ENCODE data around the gene USP49. TPM values are rescaled to one million over a fixed set of nuclear protein-coding genes. Genes with fewer than 3 reads are reported as not detected.

The USP49 gene
- total and polyA plus RNA-seq, 10 of the 15 experiments (the other 5 are each of a cell fraction or from before 2014, with no cell fraction given) = 1.0 to 7.7 (median 4.3) TPM

DNA sequence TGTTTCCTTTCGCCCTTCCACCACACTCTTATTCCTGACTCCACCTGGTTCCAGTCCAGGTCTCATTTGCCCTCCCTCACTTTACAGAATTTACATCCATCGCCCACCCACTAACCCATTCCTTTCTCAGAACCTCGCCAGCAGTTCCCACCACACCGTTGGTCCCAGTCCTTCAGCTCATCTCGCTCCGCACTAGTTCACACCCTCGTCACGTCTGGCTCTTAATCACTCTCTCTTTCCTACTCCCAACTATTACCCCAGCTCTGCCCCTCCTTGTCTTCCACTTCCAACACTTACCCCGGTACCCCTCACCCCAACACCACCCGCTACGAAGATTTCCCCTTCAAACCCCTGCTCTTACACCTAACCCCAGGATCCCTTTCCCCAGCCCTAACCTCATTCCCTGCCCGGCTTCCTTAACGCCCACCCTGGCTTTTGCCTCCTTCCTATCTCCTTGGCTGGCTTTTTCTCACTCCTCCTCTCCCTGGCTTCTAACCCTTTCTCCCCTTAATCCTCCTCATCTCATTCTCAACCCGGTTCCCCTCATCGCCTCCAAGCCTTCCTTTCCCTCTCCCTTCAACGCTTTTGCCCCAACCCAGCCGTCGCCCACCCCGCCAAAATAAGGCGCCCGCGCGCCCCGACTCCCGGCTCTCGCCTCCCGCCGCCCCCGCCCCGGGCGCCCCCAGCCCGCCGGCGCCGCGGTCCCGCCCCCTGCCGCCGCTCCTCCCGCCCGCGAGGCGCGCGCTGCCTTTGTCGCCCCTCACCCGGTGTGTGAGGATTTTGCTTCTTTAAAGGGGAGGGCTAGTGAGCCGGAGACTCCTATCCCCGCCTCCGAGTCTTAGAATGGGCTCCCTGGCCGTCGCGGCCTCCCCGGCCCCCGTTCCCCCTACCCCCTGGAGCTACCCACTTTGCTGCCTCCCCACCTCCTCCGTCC, 542 bp downstream of the USP49 start (continued):
- TF ChIP-seq, protein P1, sequence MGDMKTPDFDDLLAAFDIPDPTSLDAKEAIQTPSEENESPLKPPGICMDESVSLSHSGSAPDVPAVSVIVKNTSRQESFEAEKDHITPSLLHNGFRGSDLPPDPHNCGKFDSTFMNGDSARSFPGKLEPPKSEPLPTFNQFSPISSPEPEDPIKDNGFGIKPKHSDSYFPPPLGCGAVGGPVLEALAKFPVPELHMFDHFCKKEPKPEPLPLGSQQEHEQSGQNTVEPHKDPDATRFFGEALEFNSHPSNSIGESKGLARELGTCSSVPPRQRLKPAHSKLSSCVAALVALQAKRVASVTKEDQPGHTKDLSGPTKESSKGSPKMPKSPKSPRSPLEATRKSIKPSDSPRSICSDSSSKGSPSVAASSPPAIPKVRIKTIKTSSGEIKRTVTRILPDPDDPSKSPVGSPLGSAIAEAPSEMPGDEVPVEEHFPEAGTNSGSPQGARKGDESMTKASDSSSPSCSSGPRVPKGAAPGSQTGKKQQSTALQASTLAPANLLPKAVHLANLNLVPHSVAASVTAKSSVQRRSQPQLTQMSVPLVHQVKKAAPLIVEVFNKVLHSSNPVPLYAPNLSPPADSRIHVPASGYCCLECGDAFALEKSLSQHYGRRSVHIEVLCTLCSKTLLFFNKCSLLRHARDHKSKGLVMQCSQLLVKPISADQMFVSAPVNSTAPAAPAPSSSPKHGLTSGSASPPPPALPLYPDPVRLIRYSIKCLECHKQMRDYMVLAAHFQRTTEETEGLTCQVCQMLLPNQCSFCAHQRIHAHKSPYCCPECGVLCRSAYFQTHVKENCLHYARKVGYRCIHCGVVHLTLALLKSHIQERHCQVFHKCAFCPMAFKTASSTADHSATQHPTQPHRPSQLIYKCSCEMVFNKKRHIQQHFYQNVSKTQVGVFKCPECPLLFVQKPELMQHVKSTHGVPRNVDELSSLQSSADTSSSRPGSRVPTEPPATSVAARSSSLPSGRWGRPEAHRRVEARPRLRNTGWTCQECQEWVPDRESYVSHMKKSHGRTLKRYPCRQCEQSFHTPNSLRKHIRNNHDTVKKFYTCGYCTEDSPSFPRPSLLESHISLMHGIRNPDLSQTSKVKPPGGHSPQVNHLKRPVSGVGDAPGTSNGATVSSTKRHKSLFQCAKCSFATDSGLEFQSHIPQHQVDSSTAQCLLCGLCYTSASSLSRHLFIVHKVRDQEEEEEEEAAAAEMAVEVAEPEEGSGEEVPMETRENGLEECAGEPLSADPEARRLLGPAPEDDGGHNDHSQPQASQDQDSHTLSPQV (IDR thresholded peaks at IDR 0.05) = no peak

DNA sequence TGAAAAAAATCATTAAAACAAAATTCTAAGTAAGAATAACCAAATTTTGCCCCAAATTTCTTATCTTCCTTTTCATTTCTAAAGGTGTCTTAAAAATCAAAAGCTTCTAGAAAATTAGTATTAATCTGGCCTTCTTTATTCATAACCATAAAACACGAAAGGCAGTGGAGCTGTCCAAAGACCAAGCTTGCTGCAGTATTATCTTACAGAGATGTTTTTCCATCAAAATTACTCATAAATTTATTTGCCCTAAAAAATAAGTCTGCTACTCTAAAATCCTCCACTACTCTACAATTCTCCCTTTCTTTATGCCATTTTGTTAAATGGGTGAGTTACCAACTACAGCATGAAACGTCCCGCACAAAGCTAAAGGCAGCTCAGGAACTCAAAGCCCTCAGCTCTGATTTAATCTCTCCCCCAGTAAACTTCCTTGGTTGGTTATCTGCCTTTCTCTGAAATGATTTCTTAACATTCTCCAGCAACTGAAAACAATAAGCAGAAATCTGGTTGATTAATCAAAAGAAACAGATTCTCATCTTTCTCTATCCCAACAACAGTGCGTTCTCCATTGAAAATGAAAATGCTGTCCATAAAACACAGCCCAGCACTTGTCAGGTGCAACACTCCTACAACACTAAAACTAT, 2.1 kb downstream of the USP49 start:
- Histone ChIP-seq H3K4me2 (ENCODE audit: control insufficient read depth, insufficient read depth) (no peak overlapping the region), H3K4me3 (no peak overlapping the region)
- in situ Hi-C loops (cut with MboI) = no loop called here

More for the DNA sequence above, 2.1 kb downstream of the USP49 start:
- intact Hi-C loops (cut with micrococcal nuclease; ENCODE audit: unreplicated experiment) = no loop called here
- 96% methylated on average over 4 of the region's 4 CpGs for WGBS (ENCODE audit: insufficient coverage, insufficient replicate concordance, low lambda C conversion rate, missing lambda C conversion rate)
- SMC1A ChIA-PET (ENCODE audit: uncharacterized antibody, unreplicated experiment) = interaction anchor here (0.7 to 2.2 kb wide), 10 partner anchors 10 to 560 kb away, joined by 3 to 12 read pairs (median 3); partner anchors contain the start of gene TAF8
- Histone ChIP-seq H3K36me3 (ENCODE audit: control insufficient read depth in 2 of 2, insufficient read depth in 2 of 2, low read length in 1 of 2) (no peaks in the 10 kb centered on the region), H2AFZ (ENCODE audit: control insufficient read depth, low read depth, low read length) (no peak overlapping the region), H3K79me2 (ENCODE audit: control insufficient read depth, insufficient read depth, low read length) (peaks cover 2% of the 10 kb centered on the region; the same call in 1 of the 2 replicates), H3K27me3 (replicated peaks in 1 of 2; ENCODE audit: control insufficient read depth in 2 of 2, insufficient read depth in 2 of 2, low read length in 1 of 2) (no peaks in the 10 kb centered on the region), H3K4me1 (ENCODE audit: control insufficient read depth, insufficient read depth, low read length) (peaks cover 6% of the 10 kb centered on the region; the same call in 1 of the 2 replicates), H3K27ac (ENCODE audit: control insufficient read depth, insufficient read depth) (no peak overlapping the region), H3K9me3 (replicated peaks; ENCODE audit: control insufficient read depth, insufficient read depth, low read length) (no peaks in the 10 kb centered on the region), H3K9ac (ENCODE audit: control insufficient read depth, insufficient read depth, low read length) (no peak overlapping the region), H4K20me1 (ENCODE audit: control insufficient read depth, insufficient read depth) (no peaks in the 10 kb centered on the region)
- BruUV-seq (replicated peaks) = no TSS peak
- TF ChIP-seq JUNB (IDR thresholded peaks at IDR 0.05) (no peak), BCLAF1 (IDR thresholded peaks at IDR 0.05) (no peak)
- POLR2A ChIA-PET = interaction anchor here (0.5 to 1.4 kb wide), 4 partner anchors 10 to 151 kb away, joined by 3 to 10 read pairs (median 4); partner anchors contain the start of genes BYSL and MED20
- ATAC-seq (no peak), FAIRE-seq (no peak), DNase-seq (ENCODE audit: low read depth, low spot score) (no peak)
- RAD21 ChIA-PET (ENCODE audit: unreplicated experiment) = interaction anchor here (0.9 to 1.1 kb wide), 2 partner anchors 146 to 151 kb away, joined by 3 to 4 read pairs; no protein-coding TSS in a partner anchor
- CTCF ChIA-PET = interaction anchor here (0.6 to 4.9 kb wide), 6 partner anchors 10 to 150 kb away, joined by 3 to 31 read pairs (median 3); partner anchors contain the start of genes BYSL and MED20

Measured in GM12878 (cell line).